ENCODE measurements around the gene TCERG1L. TPM values are rescaled to one million over a fixed set of nuclear protein-coding genes. Genes with fewer than 3 reads are reported as not detected.

The TCERG1L gene
- total and polyA plus RNA-seq, 9 of the 15 experiments (the other 6 are each of a cell fraction or from before 2014, with no cell fraction given), result not detected

DNA sequence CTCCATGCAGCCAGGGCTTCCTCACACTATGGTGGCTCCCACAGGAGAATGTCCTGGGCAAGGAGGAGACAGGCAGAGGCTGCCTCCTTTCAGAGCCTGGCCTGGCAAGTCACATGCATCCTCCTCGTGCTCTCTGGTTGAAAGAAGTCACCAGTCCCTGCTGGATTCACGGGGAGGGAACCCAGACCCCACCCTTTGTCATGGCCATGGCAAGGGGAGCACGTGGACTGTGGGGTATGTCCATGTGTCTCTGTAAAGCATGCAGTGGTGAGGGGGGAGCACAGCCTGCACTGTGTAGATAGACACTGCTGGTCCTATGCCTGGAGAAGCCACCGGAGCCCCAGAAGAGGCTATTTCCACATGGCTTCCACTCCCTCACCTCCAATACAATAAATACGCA lies 225.0 kb downstream of the TCERG1L start:
- DNase-seq (ENCODE audit: extremely low read depth in 1 of 4, low spot score in 3 of 4) (no peak), ATAC-seq (no peak), FAIRE-seq (no peak)
- intact Hi-C loops (cut with micrococcal nuclease) (no loop called here), in situ Hi-C loops (cut with MboI) (no loop called here)
- 0% methylated on average over 2 of the region's 5 CpGs for WGBS (ENCODE audit: insufficient coverage, low coverage, missing lambda C conversion rate)
- CTCF ChIA-PET (ENCODE audit: low intra/inter-chr PET ratio), result no interaction called here
- BruUV-seq (replicated peaks), result no TSS peak
- Histone ChIP-seq H3K4me3 (no peak overlapping the region), H3K4me2 (ENCODE audit: insufficient read depth, low read length) (no peak overlapping the region), H3K27me3 (ENCODE audit: control insufficient read depth in 2 of 2, insufficient read depth in 2 of 2, low read length in 2 of 2) (peaks cover 0 to 3% of the 10 kb centered on the region in 2 experiments; a peak in 2 of 5 replicates), H3K27ac (ENCODE audit: extremely low read depth, low read depth, low read length) (no peak overlapping the region), H3K36me3 (ENCODE audit: control insufficient read depth, insufficient read depth, low read length) (no peaks in the 10 kb centered on the region), H3K9me1 (ENCODE audit: control insufficient read depth, insufficient read depth, low read length) (no peaks in the 10 kb centered on the region), H3K9ac (ENCODE audit: insufficient read depth in 1 of 2, low read depth in 2 of 2, low read length in 2 of 2) (no peak overlapping the region), H4K20me1 (replicated peaks; ENCODE audit: control insufficient read depth, insufficient read depth, low read length) (no peaks in the 10 kb centered on the region), H3K79me2 (ENCODE audit: control insufficient read depth, insufficient read depth, low read length) (no peaks in the 10 kb centered on the region), H3K9me3 (replicated peaks; ENCODE audit: control insufficient read depth, insufficient read depth, low read depth, low read length) (no peaks in the 10 kb centered on the region), H2AFZ (ENCODE audit: low read depth, low read length) (no peak overlapping the region), H3K4me1 (replicated peaks in 1 of 2; ENCODE audit: control insufficient read depth in 2 of 2, insufficient read depth in 2 of 2, low read length in 2 of 2) (no peaks in the 10 kb centered on the region; a peak in 1 of 5 replicates)
- POLR2A ChIA-PET, result no interaction called here
- TF ChIP-seq NFIX (CRISPR knock-in tag; IDR thresholded peaks at IDR 0.05; ENCODE audit: low read depth) (no peak), ZNF75A (CRISPR knock-in tag; IDR thresholded peaks at IDR 0.05) (no peak), STAG1 (CRISPR knock-in tag; IDR thresholded peaks at IDR 0.05; ENCODE audit: borderline replicate concordance) (no peak), SAFB2 (IDR thresholded peaks at IDR 0.05; ENCODE audit: borderline replicate concordance, low read depth, low read length, severe bottlenecking) (no peak), KDM5B (IDR thresholded peaks at IDR 0.05; ENCODE audit: insufficient replicate concordance, low read depth, low read length) (no peak), NCOA1 (IDR thresholded peaks at IDR 0.05; ENCODE audit: low read depth) (no peak), NCOA2 (IDR thresholded peaks at IDR 0.05; ENCODE audit: partially characterized antibody in 2 of 2) (no peak), NFE2L1 (tag; IDR thresholded peaks at IDR 0.05; ENCODE audit: borderline replicate concordance, low read depth) (no peak), ZNF408 (CRISPR knock-in tag; IDR thresholded peaks at IDR 0.05; ENCODE audit: low read depth) (no peak), XRCC4 (IDR thresholded peaks at IDR 0.05; ENCODE audit: extremely low read depth, insufficient read depth, insufficient read length) (no peak), FUS (optimal IDR thresholded peaks at IDR 0.05; ENCODE audit: low read depth, low read length) (no peak), ZSCAN32 (CRISPR knock-in tag; IDR thresholded peaks at IDR 0.05) (no peak), MTA2 (IDR thresholded peaks at IDR 0.05; ENCODE audit: low read depth) (no peak)
- TF ChIP-seq, protein P1, sequence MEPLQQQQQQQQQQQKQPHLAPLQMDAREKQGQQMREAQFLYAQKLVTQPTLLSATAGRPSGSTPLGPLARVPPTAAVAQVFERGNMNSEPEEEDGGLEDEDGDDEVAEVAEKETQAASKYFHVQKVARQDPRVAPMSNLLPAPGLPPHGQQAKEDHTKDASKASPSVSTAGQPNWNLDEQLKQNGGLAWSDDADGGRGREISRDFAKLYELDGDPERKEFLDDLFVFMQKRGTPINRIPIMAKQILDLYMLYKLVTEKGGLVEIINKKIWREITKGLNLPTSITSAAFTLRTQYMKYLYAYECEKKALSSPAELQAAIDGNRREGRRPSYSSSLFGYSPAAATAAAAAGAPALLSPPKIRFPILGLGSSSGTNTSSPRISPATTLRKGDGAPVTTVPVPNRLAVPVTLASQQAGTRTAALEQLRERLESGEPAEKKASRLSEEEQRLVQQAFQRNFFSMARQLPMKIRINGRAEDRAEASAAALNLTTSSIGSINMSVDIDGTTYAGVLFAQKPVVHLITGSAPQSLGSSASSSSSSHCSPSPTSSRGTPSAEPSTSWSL (CRISPR knock-in tag; IDR thresholded peaks at IDR 0.05; ENCODE audit: borderline replicate concordance), result no peak
- TF ChIP-seq, protein P2, sequence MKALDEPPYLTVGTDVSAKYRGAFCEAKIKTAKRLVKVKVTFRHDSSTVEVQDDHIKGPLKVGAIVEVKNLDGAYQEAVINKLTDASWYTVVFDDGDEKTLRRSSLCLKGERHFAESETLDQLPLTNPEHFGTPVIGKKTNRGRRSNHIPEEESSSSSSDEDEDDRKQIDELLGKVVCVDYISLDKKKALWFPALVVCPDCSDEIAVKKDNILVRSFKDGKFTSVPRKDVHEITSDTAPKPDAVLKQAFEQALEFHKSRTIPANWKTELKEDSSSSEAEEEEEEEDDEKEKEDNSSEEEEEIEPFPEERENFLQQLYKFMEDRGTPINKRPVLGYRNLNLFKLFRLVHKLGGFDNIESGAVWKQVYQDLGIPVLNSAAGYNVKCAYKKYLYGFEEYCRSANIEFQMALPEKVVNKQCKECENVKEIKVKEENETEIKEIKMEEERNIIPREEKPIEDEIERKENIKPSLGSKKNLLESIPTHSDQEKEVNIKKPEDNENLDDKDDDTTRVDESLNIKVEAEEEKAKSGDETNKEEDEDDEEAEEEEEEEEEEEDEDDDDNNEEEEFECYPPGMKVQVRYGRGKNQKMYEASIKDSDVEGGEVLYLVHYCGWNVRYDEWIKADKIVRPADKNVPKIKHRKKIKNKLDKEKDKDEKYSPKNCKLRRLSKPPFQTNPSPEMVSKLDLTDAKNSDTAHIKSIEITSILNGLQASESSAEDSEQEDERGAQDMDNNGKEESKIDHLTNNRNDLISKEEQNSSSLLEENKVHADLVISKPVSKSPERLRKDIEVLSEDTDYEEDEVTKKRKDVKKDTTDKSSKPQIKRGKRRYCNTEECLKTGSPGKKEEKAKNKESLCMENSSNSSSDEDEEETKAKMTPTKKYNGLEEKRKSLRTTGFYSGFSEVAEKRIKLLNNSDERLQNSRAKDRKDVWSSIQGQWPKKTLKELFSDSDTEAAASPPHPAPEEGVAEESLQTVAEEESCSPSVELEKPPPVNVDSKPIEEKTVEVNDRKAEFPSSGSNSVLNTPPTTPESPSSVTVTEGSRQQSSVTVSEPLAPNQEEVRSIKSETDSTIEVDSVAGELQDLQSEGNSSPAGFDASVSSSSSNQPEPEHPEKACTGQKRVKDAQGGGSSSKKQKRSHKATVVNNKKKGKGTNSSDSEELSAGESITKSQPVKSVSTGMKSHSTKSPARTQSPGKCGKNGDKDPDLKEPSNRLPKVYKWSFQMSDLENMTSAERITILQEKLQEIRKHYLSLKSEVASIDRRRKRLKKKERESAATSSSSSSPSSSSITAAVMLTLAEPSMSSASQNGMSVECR (CRISPR knock-in tag; IDR thresholded peaks at IDR 0.05), result no peak
- TF ChIP-seq, protein P3, sequence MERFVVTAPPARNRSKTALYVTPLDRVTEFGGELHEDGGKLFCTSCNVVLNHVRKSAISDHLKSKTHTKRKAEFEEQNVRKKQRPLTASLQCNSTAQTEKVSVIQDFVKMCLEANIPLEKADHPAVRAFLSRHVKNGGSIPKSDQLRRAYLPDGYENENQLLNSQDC (CRISPR knock-in tag; IDR thresholded peaks at IDR 0.05), result no peak
